Stomach smooth muscle (tissue), 2 donors: ENCODE measurements around the gene MAP3K7.

ENCODE experiments used
- H3K27ac ChIP-seq: one replicate; pipeline ENCODE4 v1.7.0; 2013; ENCODE audit warnings: mild to moderate bottlenecking, low read length, inconsistent platforms
- H3K27me3 ChIP-seq, 2 donors: one replicate each; pipeline ENCODE4 v1.7.0; 2013; ENCODE audit warnings: low read length in 2 of 2; ENCODE audit not compliant: insufficient read depth in 2 of 2, control insufficient read depth in 1 of 2
- H3K36me3 ChIP-seq, 2 donors: one replicate each; pipeline ENCODE4 v1.7.0; 2013; ENCODE audit warnings: low read length in 2 of 2; ENCODE audit not compliant: control insufficient read depth in 2 of 2, insufficient read depth in 2 of 2
- H3K4me1 ChIP-seq: one replicate; pipeline ENCODE4 v1.7.0; 2013; ENCODE audit warnings: low read length; ENCODE audit not compliant: control insufficient read depth, insufficient read depth
- H3K4me3 ChIP-seq, 2 donors: one replicate each; pipeline ENCODE4 v1.7.0; 2013; ENCODE audit warnings: low read length in 2 of 2
- H3K9ac ChIP-seq, 2 donors: one replicate each; pipeline ENCODE4 v1.7.0; 2013; ENCODE audit warnings: low read length in 2 of 2, mild to moderate bottlenecking in 1 of 2
- H3K9me3 ChIP-seq, 2 donors: one replicate each; pipeline ENCODE4 v1.7.0; 2013; ENCODE audit warnings: low read length in 2 of 2; ENCODE audit not compliant: control insufficient read depth in 2 of 2
- donor health status: healthy.
- donor health status: Pancreatic carcinoma.

MAP3K7 gene

GRCh38 chr6:90468080-90468479, 118.8 kb downstream of the MAP3K7 start:
- Histone ChIP-seq H3K9ac (no peak overlapping the region), H3K4me1 (no peaks in the 10 kb centered on the region), H3K4me3 (no peak overlapping the region), H3K27ac (no peak overlapping the region), H3K36me3 (no peaks in the 10 kb centered on the region), H3K27me3 (no peaks in the 10 kb centered on the region), H3K9me3 (no peaks in the 10 kb centered on the region)

- Histone ChIP-seq H3K36me3 (no peaks in the 10 kb centered on the region), H3K27ac (no peak overlapping the region), H3K4me1 (no peaks in the 10 kb centered on the region), H3K9me3 (no peaks in the 10 kb centered on the region), H3K4me3 (no peak overlapping the region), H3K9ac (no peak overlapping the region), H3K27me3 (no peaks in the 10 kb centered on the region)
Observed at GRCh38 chr6:90467546-90467945, 119.3 kb downstream of the MAP3K7 start.

GRCh38 chr6:90466154-90466940, 120.5 kb downstream of the MAP3K7 start:
- Histone ChIP-seq H3K4me3 (no peak overlapping the region), H3K4me1 (no peaks in the 10 kb centered on the region), H3K27ac (no peak overlapping the region), H3K27me3 (no peaks in the 10 kb centered on the region), H3K9me3 (no peaks in the 10 kb centered on the region), H3K36me3 (no peaks in the 10 kb centered on the region), H3K9ac (no peak overlapping the region)

- Histone ChIP-seq H3K9ac (no peak overlapping the region), H3K27me3 (no peaks in the 10 kb centered on the region), H3K9me3 (no peaks in the 10 kb centered on the region), H3K36me3 (no peaks in the 10 kb centered on the region), H3K4me1 (no peaks in the 10 kb centered on the region), H3K27ac (no peak overlapping the region), H3K4me3 (no peak overlapping the region)
Observed at GRCh38 chr6:90465686-90466085, 121.2 kb downstream of the MAP3K7 start.

GRCh38 chr6:90464507-90464906, 122.4 kb downstream of the MAP3K7 start:
- Histone ChIP-seq H3K4me3 (no peak overlapping the region), H3K9ac (no peak overlapping the region)

GRCh38 chr6:90463874-90464273, 123.0 kb downstream of the MAP3K7 start:
- Histone ChIP-seq H3K4me3 (no peak overlapping the region), H3K36me3 (no peaks in the 10 kb centered on the region), H3K4me1 (no peaks in the 10 kb centered on the region), H3K9ac (no peak overlapping the region), H3K27ac (no peak overlapping the region), H3K27me3 (no peaks in the 10 kb centered on the region), H3K9me3 (no peaks in the 10 kb centered on the region)

More at GRCh38 chr6:90464507-90464906, 122.4 kb downstream of the MAP3K7 start:
- H3K27ac ChIP-seq = no peak overlapping the region
- no peaks in the 10 kb centered on the region for H3K27me3 ChIP-seq
- no peaks in the 10 kb centered on the region for H3K36me3 ChIP-seq
- H3K4me1 ChIP-seq = no peaks in the 10 kb centered on the region
- H3K9me3 ChIP-seq = no peaks in the 10 kb centered on the region
